Neural cell (in vitro differentiated cells): ENCODE results near the gene ZNF496.
"Not testable (repeated sequence)": the region's sequence is repeated elsewhere in the genome, so short reads cannot be mapped to it uniquely, and the experiment has no call there.

ENCODE experiments used
- CTCF ChIP-seq: fragments of 450-650 bp; IDR thresholded peaks from 2 replicates; pipeline ENCODE4 v1.5.1; 2014; ENCODE audit warnings: antibody characterized with exemption, mild to moderate bottlenecking, moderate library complexity; ENCODE audit not compliant: poor library complexity, severe bottlenecking
- MXI1 ChIP-seq: fragments of 450-650 bp; conservative IDR thresholded peaks from 2 replicates; pipeline ENCODE4 v1.6.1; 2014; ENCODE audit warnings: antibody characterized with exemption, mild to moderate bottlenecking; ENCODE audit not compliant: poor library complexity, severe bottlenecking
- POLR2AphosphoS5 ChIP-seq: IDR thresholded peaks from 2 replicates; pipeline ENCODE4 v1.6.1; 2012
- RAD21 ChIP-seq: fragments of 450-650 bp; conservative IDR thresholded peaks from 2 replicates; pipeline ENCODE4 v1.6.1; 2014; ENCODE audit warnings: antibody characterized with exemption, mild to moderate bottlenecking, moderate library complexity
- REST ChIP-seq: IDR thresholded peaks from 2 replicates; pipeline ENCODE4 v1.6.1; 2012; ENCODE audit warnings: borderline replicate concordance
- TAF1 ChIP-seq: IDR thresholded peaks from 2 replicates; pipeline ENCODE4 v1.6.1; 2012; ENCODE audit warnings: low read depth

- not testable (repeated sequence) for TF ChIP-seq CTCF, POLR2AphosphoS5, REST, TAF1, MXI1, RAD21
These were observed 34.7 kb upstream of the ZNF496 start for GRCh38 chr1:247366345-247366744.
